Activated CD4-positive, CD25-positive, alpha-beta regulatory T cell treated with anti-CD3 and anti-CD28 coated beads, Interleukin-2, amount 50 U/mL, for 72 hours (primary cell): Measurements from ENCODE around the gene NBEA.
"Not testable (repeated sequence)": the region's sequence is repeated elsewhere in the genome, so short reads cannot be mapped to it uniquely, and the experiment has no call there.

Experiments used
- DNase-seq: peaks from one replicate; pipeline ENCODE4 v3.0.0; 2021

The NBEA gene

DNA sequence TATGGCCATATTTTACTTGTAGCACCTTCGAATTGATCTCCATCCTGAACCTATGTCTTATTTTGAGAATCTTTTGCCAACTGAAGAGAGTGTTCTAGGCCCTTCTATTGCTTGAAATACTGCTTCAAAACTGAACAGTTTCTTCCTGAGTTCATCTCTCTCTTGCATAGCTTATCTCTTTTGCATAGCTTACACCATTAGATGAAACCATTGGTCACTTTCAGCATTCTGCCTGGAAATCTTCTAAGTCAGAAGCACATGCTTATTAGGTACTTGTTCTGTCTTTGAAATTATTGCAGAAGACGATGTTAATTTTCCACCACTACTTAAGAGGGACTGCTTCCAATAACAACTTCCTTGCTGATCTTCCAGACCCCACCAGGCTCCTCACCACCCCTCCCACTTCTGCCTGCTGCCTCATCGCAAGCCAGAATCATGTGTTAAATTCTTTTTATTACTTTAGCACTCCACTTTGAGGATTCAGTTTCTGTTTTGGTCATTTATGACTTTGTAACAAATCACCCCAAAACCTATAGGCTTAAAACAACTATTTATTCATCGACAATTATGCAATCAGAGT, 656.8 kb downstream of the NBEA start:
- no peak for DNase-seq

GRCh38 chr13:35599384-35599783, 657.3 kb downstream of the NBEA start:
- DNase-seq: no peak

GRCh38 chr13:35600137-35600536, 658.1 kb downstream of the NBEA start:
- no peak for DNase-seq

DNA sequence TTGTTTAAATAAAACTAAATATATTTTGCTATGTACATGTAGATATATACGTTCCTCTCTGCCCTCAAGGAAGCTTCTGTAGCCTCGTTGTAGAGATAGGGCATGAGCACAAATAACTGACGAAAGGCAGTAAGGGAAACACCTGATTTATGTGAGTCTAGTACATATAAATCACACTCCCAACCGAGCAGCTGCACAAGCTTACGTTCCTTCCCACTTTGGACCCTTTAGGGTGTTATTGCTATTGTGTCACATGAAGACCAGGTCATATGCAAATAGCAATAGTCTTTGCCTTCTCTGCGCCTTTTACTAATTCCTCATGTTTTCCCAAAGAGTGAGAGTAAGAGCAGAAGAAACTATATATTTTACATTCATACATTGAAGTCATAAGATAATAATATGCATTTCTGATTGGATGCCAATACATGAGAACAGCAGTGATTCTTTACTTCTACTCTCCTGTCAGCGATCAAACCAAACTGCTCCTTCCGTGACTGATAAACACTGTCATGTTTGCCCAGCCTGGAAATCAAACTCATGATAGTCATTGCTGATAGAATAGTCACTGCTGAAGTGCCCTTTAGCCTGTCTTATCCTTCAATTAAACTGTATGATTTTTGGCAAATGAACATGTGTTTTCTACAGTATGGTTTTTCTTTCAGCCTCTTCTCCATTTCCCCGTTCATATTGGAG, 661.7 kb downstream of the NBEA start:
- no peak for DNase-seq

DNA sequence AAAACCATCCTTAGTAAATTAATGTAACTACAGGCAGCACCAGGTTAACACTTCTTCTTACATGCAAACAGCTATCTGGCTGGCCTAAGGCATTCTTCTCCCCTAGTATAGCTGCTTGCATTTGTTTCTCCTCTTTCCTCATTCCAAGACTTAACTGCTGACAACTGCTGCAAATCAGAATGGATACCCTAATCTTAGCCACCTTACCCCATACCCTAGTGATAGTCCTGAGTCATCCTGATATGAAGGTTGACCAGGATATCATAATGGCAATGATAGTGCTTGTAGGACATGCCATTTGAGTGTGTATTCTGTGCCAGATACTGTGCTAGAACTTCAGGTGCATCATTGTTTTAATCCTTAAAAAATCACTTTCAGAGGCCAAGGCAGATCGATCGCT, 672.6 kb downstream of the NBEA start:
- DNase-seq: no peak

DNA sequence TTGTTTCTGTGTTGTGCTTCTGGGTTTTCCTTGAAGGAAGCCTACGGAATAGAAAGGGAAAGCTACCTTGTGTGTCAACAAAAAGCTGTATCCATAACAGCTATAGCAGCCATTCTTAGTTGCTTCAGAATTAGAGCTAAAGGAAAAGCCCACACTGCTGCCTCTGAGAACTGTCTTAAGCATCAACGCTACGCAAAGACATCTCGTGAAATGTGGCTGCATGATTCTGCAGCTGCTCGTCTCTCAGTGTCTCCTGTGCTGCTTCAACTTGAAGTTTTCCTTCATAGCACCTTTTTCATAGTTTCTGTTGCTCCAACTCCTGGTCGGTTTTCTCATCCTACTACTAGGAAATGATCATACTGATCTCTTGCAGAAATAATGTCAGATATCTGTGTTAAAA, 675.4 kb downstream of the NBEA start:
- no peak for DNase-seq

DNA sequence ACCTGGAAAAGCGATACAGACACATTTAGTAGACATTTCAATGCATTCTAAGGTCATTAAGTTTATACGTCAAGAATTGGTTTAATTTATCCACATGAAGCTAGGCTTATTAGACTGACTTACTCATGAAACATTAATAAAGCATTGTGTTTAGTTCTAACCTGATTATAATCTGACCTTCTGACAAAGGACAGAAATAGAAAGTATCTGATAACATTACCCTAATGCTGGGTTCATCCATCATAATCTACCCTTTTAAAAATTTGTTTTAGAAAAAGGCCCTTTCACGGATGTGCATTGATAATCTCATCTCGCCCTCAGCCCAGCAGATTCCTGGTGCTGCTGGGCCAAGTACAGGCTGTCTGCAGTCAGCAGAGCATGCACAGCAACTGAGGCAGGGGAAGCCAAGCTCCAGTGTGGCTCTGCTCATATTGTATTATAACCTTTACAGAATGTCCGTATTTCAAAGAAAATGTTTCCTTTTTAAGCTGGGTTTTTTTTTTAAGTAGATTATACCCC, 676.6 kb downstream of the NBEA start:
- DNase-seq: no peak

DNA sequence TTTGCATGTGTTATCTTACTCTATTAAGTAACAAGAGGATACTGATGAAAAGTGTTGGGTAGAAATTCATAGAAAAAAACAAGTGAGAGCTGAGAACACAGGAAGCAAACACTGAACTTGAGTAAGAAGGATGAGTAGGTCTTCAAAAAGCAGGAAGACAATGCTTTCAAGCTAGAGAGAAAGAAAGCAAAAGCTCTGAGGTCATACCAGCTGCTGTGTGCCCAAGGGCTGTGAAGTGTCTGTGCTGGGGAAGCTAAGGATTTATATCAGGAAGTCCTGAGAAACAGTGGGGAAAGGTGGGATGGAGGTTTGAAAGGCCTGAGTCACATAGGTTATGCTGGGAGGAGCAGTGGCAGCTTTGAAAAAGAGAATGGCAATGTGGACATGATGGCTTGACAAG, 679.9 kb downstream of the NBEA start:
- DNase-seq: no peak

GRCh38 chr13:35629026-35629425, 687.0 kb downstream of the NBEA start:
- no peak for DNase-seq

DNA sequence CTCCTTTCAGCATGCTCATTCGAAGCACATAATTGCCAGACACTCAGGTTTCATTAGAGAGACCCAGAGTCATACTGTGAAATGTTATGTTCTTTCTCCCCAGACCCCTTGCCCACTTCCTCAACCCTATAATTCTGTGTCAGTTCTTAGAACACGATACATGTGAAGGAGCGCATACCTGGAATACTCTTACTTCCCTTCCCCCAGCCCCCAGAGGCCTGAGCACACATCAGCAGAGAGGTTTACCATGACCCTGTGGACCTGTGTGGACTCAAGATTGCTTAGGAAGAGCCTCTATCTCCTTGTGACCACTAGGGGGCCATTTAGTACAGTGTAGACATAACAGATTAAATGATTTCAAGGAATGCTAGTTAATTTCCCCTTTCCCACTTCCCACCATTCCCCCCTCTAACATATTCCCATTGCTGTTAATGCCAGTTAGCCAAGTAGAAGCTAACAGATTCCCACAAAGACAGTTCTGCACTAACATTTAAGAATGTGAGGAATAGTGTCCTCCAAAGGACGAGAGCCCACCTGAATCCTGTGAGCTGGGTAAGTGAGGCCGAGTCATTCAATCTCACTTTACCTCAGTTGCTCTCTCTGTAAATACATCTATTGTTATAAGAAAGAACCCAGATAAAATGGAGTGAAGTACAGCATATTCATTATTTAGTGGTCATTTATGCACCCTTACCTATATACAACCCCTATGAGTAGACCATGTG, 688.6 kb downstream of the NBEA start:
- no peak for DNase-seq

- no peak for DNase-seq
Observed at GRCh38 chr13:35631666-35632065, 689.6 kb downstream of the NBEA start.

DNA sequence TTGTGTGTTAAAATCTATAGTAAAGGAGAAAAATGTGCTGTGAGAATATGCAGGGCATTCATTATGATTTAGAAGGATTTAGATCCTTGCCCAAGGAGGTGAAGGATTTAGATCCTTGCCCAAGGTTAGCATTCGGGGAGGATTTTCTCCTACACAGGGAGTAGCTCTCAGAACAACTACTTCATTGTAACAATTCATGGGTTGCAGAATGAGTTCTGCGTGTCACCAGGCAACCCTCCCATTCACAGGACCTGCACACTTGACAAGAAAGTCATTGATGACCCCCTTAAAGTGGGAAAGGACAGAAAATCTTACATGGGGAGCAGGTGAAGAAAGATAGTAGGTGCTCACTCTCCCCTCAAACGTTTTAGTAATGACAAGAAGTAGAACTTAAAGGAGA, 701.6 kb downstream of the NBEA start:
- no peak for DNase-seq

- no peak for DNase-seq
Observed at GRCh38 chr13:35646056-35646774, 704.1 kb downstream of the NBEA start.

DNA sequence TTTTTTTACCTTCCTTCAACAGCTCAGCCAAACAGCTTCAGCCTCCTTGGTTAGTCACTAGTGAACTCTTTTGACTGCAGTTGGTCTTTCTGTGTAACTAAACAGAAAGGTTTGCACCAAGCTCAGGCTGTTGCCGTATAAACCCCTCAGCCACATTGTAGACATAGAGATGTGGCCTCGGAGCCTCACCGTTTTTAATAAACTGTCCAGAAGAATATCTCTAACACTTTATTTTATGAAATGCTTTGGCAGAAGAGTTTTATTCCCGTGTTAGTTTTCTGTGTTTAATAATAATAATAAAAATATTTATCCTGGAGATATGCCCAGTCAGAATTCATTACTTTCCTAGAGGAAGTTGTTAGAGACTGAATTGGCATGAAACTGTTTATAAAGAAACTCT, 706.1 kb downstream of the NBEA start:
- no peak for DNase-seq

DNA sequence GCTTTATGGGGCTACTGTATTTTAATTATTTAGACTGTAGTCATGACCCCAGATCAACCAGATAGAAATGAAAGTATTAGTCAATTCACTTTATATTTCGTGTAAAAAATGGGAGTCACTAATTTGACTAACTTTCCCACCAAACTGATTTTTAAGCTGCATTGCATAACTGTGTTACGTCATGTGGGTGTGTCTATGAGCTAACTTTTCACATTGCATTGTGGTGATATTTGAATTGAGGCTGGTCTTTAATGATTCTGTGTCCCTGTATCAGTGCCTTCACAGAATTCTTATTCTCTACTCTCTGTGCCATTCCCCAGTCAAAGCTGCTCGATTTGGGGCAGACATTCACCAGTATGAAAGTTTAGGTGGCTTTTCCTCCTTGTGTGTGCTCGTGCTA, 707.1 kb downstream of the NBEA start:
- DNase-seq: no peak

GRCh38 chr13:35659796-35660195, 717.7 kb downstream of the NBEA start:
- DNase-seq: no peak

DNA sequence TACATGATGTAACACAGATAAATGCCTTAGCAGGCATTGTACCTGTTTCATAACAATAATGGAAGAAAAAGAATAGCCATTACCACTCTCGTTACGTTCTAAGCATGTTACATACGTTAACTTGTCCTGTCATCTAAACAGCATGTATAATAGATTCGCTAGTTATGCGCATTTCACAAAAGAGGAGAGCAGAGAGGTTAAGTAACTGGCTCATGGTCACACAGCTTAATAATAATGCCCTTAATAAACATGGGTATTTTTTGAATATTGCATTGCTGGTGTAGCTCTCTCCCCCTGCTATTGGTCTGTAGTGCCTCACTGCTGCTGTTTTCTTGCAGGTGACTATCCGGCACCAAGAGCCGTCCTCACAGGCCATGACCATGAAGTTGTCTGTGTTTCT, 722.7 kb downstream of the NBEA start:
- DNase-seq: no peak

GRCh38 chr13:35669321-35669720, 727.3 kb downstream of the NBEA start:
- no peak for DNase-seq

GRCh38 chr13:35672611-35673010, 730.5 kb downstream of the NBEA start:
- DNase-seq: no peak

- no peak for DNase-seq
Observed at GRCh38 chr13:35675651-35676050, 733.6 kb downstream of the NBEA start.

DNA sequence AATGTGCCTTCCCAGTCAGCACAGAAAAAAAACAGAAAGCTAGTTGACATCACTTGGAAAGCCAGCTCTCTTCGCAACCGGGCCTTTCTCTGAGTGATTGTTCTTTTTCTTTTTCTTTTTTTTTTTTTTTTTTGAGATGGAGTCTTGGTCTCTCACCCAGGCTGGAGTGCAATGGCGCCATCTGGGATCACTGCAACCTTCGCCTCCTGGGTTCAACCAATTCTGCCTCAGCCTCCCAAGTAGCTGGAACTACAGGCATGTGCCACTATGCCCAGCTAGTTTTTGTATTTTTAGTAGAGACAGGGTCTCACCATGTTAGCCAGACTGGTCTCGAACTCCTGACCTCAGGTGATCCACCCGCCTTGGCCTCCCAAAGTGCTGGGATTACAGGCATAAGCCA, 735.8 kb downstream of the NBEA start:
- DNase-seq: not testable (repeated sequence)

- DNase-seq: no peak
Observed at GRCh38 chr13:35681685-35682084, 739.6 kb downstream of the NBEA start.

DNA sequence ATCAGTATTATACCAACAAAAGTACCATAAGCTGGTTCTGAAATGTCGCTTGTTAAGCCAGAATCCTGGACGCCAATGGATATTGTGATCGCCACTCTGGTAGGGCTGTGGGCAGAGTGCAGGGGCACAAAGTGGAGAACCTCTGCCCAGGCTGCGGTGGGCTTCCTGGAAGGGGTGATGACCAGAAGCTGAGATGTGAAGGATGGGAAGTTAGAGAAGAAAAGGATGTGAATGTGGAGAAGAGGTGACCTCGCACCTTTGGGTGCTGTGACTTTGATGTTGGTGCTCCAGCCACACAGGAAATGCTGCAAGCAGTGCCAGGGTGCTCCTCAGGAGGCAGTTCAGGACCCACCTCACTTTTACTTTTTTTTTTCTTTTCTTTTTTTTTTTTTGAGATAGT, 742.4 kb downstream of the NBEA start:
- no peak for DNase-seq

DNA sequence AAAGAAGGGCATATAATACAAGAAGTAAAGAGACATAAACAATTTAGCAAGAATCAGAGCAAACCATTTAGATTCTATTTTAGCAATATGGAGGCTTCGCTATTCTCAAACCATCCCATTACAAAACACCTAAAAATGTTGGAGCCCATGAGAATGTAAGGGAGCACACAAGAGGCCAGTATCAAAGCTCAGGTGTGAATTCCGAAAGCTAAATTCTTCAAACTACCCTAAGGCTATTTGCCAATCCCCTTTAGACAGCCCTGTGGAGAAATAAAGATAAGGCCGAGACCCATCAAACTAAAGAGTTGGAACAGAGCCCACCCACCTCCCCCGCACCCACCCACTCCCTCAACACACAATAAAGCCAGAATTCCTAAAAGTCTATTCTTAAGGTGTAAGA, 745.3 kb downstream of the NBEA start:
- no peak for DNase-seq
